HG03521 (cell line): Measurements from ENCODE around the gene EBF3.

Source experiments
- ATAC-seq: cut with Tn5 transposase; IDR thresholded peaks from one replicate; pipeline ENCODE4 v1.9.1; 2021; ENCODE audit warnings: mild to moderate bottlenecking, moderate library complexity; ENCODE audit not compliant: unreplicated experiment

EBF3 gene

DNA sequence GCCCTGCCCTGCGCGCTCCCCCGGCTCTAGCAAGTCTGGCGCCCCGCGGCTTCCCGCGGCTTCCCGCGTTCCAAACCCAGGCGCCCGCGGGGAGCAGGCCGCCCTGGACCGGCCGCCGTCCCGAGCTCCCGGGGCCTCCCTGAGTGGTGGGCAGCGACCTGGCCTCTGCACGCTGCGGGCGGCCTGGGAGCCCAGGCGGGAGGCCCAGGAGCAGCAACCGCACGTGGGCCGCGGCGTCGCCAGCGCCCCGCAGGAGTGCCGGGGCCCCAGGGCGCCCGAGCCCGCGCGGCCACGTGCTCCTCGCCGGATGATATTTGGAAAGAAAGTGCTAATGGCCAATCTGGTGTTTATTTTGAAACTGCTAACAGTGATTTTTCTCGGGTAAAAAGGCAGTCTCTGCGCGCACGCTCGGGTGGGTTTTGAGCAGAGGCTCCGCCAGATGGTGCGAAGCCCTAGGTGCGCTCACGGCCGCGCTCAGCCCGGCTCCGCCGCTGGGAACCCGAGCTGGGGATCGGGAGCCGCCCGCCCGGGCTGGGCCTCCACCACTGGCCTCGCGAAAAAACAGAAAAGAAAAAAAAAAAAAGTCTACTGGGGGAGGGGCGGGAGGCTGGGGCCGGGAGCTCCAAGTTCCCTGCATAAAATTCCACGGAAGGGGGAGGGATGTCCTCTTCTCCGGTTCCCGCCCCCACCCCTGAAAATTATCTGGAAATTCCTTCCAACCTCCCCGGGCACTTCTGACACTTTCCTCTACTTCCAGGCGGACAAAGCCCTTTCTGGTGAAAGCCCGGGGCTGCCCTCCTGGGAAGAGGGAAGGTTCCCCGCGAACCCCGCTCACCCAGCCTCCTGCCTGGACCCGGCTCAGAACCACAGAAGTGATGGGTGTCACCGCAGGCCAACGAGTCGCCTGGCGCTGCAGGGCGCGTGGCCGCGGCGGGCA, 4.3 kb downstream of the EBF3 start:
- no peak for ATAC-seq

DNA sequence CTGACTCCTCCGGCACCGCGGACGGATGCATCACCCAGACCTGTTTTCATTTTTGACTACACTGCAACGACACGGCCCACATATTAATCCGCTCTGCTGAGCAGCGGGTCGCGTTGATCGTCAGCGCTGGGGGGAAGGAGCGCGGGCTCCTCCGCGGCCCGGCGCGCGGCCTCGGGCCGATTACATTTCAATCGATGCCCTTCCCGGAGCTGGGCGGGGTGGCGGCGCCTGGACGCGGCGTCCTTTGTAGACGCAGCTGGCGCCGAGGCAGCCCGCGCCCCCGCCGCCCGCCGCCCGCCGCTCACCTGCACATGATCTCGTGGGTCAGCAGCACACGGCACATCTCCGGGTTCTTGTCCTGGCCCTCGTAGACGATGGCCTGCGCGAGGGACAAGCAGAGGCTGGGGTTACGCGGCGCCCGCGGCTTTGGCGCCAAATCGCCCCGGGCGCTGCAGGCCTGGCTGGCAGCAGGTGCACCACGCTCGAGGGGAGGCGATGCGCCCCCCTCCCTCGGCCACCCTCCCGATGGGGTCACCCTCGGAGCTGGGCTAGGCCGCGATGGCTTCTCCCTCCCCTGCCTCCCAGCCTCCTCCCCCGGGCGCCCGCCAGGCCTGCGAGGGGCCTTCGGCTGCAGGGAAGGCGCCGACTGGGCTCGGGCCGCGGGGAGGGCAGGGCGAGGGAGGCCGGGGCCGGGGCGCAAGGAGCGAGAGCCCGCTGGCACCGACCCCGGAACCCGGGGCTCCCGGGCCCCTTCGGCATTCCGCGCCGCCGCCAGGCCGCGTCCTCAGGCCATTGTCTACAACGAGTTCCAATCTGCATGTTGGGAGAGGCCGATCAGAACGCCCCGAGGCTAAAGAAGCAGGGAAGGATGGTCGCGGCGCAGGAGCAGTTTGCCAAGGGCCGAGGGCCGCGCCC, 5.2 kb downstream of the EBF3 start:
- ATAC-seq = no peak

DNA sequence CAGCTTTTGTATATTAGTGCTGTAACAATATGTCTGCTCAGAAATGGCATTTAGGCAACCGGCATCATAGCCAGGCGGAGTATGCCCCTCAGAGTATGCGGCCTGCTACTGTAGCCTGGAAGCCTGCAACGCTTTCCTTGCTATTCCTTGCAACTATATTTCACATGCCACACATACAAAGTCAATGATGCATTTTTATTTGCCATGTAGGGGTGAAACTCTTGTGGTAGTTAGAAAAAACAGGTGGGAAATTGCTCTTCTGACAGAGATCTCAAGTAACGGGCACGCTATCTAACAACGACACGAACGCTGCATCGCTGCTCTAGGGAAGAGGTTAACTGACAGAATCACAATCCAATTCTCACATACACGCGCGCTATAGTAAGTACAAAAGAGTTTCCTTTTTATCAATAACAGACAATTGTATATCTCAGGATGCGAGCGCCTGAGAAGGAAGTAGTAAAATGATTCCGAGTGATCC, 5.9 kb downstream of the EBF3 start:
- no peak for ATAC-seq

DNA sequence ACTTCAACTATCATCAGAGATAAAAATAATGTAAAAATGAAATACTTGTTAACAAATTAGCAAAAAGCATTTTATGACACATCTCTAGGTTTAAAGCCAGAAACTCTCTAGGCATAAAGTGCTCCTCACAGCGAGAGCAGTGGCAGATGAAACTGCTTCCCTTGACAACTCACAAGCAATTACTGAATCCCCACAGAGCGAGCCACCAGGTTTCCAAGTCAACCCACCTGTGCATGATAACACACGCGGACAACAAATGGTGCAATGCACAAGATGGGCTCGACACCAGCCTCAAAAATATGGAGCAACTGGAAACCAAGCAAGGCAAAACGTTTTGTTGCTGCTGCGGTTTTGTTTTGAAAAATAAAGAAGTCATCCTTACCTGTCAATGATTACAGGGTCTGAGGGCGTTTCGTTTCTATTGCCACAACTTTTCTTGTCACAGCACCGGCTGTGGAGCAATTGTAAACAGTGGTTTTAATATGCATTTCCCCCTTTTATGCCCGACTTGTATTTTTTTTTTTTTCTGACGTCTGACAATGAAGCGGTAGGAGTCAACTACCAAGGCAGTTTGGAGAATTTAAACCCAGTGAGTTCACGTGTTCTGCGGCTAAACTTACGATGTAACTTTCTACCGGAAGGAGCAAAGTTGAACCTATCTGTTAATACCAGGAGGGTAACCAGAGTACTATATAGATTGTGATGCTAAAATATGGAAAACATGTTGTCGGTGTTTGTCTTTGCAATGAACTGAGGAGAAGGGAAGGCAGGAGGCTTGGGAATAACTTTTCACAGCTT, 7.0 kb downstream of the EBF3 start:
- no peak for ATAC-seq

DNA sequence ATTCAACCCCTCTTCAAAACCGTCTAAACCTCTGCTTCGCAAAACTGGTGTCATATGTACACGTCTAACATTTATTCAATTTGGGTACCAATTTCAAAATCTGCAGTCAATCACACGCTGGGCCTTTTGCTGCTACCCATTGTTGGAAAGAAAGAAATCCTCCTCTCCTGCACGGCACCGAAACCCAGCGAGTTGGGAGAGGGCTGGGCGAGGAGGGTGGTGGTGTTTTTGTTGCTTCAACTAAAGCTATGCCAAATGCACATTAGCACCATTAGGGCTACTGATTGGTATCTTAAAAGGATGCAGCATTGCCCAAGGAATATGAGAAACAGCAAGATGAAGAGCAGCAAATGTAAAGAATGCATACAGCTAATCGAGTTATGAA, 7.8 kb downstream of the EBF3 start:
- ATAC-seq = no peak

DNA sequence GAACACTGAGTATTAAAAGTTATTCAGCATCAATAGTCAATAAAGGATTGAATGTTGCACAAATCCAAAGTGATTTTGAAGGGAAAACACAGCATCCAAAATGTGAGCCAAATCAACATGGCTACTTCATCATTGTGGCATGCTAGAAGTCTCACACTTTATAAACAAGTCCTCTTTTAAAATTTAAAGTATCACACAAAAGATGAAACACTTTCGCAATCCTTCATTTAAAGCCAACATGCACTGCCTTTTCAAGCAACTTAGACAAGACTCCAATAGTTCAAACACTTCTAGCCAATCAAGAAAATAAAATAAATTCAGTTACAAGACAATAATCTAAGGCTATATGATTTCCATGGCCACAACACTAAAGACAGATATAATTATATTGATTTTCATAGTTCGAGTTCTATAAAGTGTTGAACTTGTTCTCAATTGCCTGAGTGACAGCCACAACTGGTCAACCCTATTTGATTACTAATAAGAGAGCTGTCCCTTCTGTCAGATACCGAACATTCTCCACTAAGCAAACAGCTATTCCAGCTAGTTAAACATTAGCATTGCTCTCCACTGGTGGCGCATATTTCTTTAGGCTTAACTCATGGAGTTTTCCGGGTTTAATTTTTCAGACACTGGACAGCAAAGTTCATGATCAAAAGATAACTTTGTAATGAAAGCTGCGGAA, 8.3 kb downstream of the EBF3 start:
- ATAC-seq = no peak

DNA sequence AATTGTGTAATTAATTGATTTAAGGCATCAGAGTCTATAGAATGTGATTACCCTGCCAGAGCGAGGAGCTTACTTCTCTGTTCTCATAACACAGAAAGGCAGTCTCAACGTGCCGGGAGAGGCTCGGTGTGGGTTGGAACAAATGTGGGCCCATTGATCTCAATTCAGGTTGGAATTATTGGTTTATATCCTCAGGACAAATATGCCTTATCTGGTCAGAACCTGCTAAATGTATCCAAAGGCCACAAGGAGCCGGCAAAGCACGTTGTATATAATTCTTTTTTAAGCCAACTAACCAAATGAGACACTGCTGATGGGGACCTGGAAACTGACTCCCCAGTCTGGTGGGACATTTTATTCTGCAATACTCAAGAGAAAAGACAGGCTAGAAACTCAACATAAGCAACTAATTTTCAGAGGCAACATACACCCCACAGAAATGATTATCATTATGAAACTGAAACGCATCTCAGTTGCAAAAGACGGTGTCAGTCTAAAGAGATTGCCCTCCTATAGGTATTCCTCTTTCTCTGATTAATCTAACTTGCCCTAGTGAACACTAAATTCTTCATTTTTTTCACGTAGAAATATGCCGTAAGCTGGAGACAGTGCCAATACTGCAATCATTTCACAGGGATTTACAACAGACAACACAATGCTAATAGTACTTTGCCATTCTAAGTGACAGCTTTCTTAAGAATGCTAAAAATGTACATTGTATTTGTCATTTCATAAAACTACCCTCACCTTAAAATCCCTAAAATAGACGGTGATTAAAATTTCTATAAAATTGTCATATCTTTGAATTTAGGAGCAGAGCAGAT, 9.4 kb downstream of the EBF3 start:
- no peak for ATAC-seq

DNA sequence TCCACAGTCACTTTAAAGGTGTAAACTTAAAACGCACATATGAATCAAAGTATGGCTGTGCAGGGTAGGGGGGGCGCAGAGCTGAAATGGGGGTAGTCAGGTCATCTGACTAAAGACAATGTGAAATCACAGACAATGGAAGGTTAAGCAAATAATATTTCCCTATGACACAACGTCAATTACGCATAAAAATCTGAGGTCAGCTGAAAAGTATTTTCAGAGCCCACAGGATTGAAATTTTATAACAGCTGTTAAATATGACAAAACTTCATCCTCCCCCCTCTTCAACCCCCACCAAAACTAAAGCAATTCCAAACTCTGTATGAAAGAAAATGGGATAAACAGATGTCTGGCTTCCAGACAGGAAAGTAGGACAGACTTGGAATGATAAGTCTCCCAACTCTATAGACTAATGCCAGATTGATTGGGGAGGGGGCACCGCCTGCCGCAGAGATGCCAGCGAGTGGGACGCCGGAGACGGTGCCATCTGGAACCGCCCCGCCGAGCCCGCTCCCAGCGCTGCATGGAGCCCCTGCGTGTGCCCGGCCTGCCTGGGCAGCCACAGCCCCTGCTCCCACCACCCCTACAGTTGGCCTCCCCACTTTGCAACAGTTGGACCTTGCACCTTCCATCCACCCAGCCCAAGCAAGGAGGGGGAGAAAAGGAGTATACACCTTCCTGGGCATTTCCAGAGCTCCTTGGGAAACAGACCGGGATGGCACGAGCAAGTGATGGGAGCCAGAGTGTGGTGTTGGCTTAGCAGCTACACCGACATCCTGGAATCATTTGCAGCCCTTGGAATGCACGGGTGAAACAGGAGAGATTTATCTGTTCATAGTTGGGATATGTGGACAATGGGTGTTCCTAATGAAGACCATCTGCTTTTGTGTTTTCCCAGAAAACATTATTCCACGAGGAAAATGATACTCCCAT, 10.7 kb downstream of the EBF3 start:
- no peak for ATAC-seq

DNA sequence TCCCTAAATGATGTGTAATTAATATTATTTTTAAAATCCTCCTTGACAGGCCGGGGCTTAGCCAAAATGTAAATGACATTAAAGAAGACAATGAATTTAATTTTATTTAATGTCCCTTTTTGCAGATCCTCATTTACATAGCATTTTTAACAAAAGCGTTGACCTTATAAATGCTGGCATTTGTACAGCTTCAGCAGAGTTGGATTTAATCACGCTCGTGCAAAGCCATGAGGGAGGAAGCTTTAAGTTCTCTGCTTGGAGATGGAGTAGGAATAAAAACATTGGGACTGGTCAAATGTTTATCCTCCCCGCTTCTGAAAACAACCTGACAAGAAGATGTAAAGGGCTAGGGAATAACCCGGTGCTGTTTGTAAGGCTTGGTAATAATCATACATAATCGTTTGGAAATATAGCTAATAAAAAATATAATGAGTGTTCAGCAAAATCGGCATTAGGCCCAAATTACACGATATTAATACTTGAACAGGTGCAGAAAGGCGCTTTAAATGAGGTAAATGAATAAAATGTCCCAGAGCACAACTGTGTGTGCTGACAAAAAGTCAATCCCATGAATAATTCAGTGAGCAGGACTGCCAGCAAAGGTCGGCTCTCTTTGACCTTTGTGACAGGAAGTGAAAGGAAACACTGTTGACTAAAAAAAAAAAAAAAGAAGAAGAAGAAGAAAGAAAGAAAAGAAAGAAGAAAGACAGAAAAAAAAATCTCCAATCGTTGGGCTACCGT, 11.5 kb downstream of the EBF3 start:
- no peak for ATAC-seq

DNA sequence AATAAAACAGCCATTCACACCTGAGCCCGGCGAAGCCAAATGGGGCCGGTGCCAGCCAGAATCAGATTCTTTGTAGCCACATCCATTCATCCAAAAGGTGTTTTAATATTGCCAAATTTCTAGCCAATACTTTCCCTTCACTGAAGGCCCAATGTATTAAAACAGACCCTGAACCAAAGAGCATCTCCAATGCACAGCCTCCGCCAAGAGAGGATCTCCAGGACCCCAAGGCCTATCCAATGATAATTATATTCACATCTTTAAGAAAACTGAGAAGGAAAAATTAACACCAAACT, 12.2 kb downstream of the EBF3 start:
- no peak for ATAC-seq

DNA sequence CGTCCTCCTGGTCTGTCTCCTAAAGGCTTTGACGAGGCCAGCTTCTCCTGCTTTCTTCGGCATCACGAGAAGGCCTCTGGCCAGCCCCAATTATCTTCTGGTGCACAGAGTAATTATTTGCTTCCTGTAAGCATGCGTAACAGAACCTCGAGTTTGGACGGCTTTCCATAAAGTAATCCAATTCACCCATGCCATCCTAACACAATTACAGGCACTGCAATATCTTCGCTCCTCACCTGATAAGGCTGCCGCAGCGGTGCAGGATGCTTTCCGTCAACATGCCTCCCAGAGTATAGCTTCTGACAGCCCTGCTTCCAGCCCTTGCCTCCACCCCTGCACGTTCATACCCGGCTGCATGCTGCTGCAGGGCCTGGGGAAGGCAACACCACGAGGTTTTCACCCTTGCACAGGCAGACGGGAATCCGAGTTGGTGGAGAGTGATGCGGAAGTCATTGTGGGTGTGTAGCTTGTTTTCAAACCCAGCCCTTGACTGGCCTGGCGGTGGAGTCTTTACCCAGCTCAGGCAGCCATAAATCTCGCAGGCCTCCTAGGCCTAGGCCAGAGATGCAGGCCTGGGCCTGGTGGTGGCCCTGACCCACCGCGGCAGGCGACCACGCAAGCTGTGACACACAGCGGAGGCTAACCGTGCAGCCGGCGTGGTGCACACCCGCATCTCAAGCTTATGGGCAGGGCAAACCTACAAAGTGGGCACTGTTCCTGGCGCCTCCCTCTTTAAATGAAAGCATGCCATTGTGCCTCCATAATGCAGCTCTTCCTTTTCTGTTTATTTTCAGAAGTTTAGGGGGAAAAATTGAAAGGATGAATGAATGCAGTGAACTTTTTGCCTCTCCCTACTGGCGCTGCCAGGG, 12.7 kb downstream of the EBF3 start:
- no peak for ATAC-seq

DNA sequence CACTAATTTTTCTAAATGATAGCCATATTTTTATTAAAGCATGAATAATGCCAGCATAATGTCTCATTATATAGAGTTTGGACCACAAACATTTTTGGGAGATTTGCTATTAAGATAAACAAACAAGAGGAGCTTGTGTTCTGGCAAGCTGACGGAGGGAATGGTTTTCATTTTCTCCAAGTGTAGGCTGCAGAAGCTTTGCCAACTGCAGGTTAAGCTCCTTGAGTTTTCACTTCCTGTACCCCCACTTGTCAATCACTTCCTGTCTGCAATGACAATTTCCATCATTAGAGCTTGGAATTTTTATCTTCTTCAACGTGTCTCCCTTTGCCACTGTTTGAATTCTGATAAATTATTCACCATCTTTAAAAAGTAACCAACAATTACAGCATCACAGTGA, 13.4 kb downstream of the EBF3 start:
- no peak for ATAC-seq

DNA sequence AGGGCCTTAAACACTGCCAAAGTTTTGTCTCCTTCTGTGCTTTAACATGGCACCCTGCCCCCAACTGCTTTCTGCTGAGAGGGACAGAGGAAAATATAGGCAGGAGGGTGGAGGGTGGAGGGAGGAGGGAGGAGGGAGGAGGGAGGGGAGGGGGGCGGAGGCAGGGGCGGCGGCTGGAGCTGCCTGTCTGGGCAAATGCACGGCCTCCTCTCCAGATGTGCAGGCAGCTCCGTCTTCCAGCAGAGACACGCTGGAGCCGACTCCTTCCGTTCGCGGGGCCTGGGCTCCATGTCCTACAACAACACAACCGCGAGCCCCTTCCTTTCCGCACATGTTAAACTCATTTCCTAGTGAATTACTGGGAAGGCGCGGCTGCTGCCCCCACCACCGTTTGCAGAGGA, 14.2 kb downstream of the EBF3 start:
- ATAC-seq = no peak

DNA sequence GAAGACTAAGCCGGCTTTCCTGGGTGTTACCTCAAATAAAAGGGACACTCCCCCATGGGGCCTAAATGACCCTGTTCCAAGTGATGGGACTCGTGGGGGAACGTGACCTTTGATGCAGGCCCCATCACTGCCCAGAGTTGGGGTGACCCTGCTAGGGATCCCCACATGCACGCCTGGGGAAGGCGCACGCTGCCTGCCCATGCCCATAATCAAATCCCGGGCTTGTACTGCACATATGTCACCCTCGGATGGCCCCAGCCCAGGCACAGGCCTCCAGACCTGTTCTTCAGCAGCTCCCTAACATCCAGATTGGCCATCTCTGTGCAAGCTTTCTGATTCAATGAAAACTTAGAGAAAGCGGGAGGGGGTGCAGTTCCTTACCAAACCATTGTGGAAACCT, 14.7 kb downstream of the EBF3 start:
- no peak for ATAC-seq

DNA sequence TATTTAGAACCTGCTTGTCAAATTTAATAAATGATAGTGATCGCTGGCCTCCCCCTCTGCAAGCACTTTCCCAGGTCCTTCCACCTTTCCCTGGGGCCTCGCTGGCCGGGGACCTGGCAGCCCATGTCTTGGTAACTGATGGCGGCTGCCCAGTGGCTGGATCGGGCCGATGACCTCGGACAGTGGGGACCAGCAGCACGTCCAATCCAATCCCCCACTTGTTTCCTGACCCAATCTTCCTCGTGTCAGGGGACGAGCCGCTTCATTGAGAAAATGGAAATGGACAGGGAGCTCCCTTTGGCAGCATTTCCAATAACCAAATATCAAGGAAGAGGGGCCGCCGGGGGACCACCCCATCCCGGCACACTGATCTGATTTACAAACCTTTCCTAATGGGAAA, 17.2 kb downstream of the EBF3 start:
- no peak for ATAC-seq

DNA sequence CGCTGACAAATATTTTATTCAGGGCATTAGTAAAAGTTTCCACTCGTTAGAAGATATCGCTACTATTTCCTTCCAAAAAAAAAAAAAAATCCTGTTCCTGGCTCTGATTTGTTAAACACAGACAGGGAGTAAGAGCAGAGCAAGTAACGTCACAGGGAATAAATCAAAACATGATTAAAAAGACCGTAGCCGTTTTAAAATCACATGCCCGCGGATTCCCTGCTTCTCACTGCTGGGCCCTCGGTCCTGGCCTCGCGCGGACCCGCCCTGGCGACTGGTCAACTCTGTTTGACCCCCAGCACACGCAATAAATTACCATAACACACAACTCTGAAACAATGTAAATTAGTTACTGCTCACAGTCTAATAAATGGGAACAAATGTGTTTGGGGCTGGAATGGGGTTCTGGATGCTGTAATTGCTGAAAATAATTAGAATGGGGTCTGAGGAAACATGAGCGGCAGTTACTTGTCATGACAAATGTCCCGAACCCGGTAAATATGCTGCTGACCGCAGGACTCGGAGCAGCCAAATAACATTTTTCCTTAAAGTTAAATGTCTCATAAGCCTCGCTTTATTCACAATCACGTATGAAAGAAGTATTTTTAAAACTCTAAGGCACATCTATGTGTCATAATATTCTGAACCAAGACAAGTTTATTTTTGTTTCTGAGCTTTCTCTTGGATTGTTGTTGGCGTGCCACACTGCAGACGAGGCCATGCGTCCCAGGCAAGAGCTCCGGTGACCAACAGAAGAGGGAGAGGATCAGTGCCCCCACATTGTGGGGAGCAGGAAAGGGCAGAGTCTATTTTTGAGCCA, 17.9 kb downstream of the EBF3 start:
- ATAC-seq = no peak
